HT1080 (cell line): ENCODE results near the gene ATF5. TPM values are rescaled to one million over a fixed set of nuclear protein-coding genes. Genes with fewer than 3 reads are reported as not detected.

ENCODE experiments used
- DNase-seq: peaks from one replicate; pipeline ENCODE4 v3.0.0-alpha.2; 2015; ENCODE audit warnings: low read depth
- total RNA-seq: library from RNA; depleted of rRNA; stranded (reverse); fragments of >200 nt; shearing (Covaris generic); gene quantifications from 2 replicates; pipeline ENCODE4 v1.2.3, GENCODE V29; 2014

The ATF5 gene
- total RNA-seq, 1 experiment from 2014 or later = 17.4 TPM

- DNase-seq = no peak
Observed at GRCh38 chr19:49894011-49894664, 34.9 kb upstream of the ATF5 start.

DNA sequence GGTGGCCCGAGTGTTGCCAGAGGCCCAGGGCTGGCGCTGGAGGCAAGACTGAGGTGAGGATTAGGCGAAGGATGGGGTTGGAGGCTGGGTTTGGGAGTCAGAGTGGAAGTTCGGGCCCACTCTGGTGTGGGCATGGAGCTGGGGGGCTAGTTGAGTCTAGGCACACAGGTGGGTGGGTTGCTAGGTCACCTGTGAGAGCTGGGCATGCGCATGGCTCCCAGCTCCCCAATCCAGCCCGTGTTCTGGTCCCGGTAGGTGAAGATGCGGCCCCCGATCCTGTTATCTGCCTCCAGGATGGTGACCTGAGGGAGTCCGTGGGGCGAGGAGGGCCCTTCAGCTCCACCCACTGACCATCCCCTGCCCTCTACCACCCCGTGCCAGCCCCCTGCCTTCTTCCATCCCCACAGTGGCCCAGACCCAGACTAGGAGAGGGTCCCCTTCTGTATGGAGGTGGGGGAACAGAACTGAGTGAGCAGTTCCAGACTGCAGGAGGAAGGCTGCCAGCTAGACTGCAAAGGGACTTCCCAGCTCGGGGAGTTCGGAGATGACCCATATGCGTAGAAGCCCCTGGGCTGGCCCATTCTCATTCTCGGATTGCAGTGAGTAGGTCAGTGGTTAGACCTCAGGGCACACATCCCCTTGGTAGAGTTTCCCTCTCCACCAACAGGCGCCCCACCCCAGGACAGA, 34.0 kb upstream of the ATF5 start:
- no peak for DNase-seq

DNA sequence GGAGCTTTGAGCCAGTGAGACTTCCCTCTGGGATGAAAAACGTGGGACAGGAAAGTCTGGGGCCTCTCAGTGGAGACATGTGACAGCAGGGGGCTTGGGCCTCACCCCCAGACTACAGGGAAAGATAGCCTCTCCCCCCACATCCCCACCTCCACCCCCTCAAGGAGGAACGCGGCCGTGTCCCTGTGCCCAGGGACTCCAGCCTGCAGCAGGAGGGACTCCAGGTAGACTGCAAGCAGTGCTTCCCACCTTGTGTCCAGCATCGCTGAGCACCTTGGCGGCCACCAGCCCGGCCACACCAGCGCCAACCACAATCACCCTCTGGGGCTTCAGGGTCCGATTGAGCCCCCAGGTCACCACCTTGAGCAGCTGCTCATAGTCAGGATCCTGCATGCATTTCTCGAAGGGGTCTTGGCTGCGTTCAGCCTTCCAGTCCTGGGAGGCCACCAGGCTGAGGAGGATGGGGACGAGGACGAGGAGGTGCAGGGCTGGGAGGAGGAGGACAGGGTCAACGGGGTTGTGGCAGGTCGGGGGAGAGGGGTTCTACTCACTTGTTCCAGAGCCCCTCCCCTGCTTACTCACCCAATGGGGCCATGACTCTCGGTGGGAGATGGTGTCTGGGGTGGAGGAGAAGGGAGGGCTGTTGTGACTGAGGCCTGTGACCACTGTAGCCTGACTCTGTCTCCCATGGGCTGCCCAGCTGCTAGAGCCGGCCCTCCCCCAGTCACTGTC, 33.3 kb upstream of the ATF5 start:
- no peak for DNase-seq

- peak; percentile 54 for DNase-seq
Observed at GRCh38 chr19:49896863-49897621, 32.0 kb upstream of the ATF5 start, which contains the start of gene IL4I1. Gene IL4I1 (minus strand): TSS chr19:49896887. CDS start chr19:49896160, 727 bp downstream.

GRCh38 chr19:49904136-49904535, 24.9 kb upstream of the ATF5 start:
- no peak for DNase-seq

DNA sequence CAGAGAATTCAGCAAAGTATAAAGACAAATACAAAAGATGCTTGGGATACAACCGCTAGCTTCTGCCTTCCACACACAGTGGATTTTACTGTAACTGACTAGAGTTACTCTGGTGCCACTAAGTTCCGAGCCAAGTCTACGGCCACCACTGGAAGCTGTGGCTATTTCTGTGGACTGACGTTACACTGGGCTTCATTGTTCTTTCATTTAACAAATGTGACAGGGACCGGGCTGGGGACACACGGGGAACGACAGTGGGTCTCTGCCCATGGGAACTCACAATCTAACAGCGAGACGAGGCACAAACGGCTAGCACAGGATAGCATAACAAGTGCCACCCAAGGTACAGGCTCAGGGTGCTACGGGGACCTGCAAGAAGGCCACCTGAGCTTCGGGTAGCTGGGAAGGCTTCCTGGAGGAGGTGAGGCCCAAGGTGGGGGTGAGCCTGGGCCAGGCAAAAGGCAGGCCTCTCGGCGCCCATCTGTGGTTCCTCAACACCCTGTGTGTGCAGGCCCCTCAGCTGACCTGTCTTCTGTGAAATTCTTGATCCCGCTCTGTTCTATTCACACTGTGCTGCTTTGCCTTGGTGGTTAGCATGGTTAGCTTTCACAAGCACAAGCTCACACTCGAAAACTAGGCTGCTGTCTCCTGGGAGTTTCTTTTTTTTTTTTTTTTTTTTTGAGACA, 22.0 kb upstream of the ATF5 start:
- DNase-seq = no peak

DNA sequence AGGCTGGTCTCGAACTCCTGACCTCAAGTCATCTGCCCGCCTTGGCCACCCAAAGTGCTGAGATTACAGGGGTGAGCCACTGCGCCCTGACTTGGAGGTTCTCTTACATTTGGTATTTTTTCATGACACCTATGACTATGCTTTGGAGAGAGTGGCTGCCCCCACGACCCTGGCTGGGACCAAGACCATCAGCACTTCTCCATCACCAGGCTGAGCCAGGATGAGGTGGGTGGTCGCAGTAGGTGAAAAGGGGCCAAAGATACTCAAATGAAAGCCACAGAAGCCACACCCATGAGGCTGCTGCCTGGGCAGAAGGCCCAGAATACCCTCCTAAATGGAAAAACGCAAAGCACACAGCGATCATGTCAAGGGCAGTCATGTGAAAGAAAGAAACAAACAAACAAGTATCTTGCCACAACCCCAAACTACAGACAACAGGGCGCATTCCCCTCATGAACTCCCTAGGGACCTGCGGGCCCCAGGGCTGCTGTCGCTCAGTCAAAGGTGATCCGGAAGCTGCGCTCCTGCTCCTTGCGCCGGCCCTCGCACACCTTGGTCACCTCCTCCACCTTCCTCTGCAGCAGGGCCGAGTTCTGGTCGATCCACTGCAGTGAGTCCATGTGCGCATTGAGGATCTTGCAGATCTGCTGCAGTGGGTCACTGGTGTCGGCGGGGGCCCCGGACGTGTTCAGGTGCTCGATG, 21.1 kb upstream of the ATF5 start:
- DNase-seq = no peak

GRCh38 chr19:49908480-49909420, 20.3 kb upstream of the ATF5 start:
- no peak for DNase-seq

GRCh38 chr19:49910179-49910578, 18.8 kb upstream of the ATF5 start:
- no peak for DNase-seq

DNA sequence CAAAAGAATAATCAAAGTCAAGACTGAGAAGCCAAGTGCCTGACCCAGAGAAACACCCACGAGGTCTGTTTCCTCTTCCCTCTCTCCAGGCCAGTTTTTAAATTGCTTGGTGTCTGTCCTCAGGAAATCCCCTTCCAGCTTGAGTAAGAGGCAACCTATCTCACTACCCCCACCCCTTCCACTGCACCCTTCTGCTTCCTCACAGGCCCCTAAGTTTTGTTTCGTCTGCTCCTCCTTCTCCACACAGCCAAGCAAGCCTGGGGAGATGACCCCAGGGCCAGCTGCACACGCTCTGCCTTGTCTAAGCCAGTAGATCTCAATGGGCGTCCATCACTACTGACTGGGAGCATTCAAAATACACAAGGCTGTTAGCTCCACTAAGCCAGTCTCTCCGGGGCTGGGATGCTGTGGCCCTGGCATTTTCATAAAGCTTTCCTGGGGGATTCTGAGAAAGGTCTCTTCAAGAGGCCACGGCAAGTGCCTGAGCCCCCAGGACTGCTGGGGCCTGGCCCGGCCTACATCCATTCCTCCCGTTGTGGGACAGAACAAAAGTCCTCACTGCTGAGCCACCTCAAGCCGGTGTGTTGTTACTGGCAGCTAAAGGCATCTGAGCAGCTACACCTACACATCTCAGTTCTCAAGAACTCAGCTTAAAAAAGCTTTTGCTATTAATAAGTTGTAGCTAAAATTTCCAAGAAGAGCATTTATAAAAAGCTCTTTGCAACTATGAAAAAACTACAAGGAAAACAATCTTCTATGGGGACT, 17.4 kb upstream of the ATF5 start:
- no peak for DNase-seq

DNA sequence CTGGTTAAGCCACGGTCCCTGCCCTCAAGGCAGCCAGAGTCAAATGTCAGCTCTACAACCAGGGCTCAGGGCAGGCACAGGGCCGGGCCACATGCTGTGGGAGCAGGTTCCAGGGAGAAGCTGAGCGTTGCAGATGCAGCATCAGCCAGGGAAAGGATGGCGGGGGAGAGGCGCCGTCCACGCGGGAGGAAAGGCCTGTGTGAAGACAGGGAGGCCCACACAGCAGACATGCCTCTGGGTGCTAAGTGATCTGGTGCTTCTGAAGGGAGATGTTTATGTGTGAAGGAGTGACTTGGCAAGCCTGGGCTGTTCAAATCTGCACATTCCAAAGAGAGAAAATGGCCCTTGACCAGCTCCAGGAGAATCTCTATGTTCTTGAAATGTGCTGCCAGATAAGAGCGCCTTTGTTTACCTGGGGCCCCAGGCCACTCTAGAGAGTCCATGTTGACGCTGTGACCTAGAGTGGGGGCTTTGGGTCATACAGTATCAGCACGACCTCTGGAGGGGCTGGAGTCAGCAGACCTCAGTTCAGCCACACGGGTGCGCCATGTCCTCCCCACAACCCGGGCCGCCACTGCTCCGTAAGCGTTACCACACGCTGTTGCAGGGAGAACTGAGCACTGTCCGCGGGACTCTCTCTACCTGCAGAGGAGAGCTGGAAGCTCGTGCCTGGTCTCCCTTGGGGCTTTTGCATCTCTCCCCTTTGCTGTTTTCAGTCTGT, 15.9 kb upstream of the ATF5 start:
- DNase-seq = no peak

DNA sequence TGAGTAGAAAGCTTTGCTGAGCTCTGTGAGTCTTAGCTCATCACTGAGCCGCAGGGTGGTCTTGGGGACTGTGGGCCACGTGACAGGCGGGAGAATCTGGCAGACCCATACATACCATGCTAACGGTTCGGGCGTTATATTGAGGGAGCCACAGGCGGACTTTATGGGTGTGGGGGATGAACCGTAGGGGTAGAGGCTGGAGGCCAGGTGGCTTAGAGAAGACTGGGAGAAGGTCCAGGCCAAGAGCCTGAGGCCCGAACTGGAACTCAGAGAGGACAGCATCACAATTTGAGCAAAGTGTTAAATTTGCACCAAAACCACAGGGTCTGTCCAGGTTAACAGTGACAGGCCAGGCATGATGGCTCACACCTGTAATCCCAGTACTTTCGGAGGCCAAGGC, 15.3 kb upstream of the ATF5 start:
- no peak for DNase-seq

- no peak for DNase-seq
Observed at GRCh38 chr19:49915271-49915670, 13.7 kb upstream of the ATF5 start.

GRCh38 chr19:49916839-49917733, 11.9 kb upstream of the ATF5 start:
- no peak for DNase-seq

GRCh38 chr19:49918089-49918488, 10.9 kb upstream of the ATF5 start:
- no peak for DNase-seq

DNA sequence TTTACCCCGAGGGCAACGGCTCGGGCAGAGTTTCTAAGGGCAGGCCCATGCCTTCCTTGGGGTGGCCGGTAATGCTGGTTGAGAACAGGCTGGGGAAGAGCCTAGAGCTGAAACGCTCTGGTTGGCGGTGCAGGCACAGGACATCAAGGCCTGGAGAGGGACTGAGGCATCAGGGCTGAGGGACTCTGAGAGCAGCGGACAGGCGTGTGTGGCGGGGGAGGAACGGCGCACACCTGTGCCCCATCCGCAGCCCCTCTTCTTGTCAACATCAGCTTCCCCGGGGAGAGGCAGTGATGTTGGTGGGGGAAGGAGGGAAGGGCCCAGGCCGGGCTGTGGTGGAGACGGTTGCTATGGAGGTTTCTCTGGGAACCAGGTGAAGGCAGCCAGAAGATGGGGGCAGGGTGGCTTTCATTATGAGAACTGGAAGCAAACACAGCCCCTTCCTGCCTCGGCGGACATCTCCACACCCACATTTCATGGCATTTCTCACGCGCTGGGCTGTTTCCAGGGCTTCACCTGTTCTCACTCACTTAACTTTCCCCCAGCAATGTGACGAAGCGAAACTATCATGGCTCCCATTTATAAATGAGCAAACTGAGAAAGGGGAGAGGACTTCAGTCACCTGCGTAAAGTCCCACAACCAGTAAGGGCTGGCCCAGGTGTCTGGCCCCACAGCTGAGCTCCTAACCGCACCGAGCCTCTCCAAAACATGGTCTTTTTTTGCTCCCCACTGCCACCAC, 8.2 kb upstream of the ATF5 start:
- DNase-seq = no peak
